GM19455 (cell line): ENCODE measurements around the gene MEIS1.

ENCODE experiments used
- ATAC-seq: cut with Tn5 transposase; IDR thresholded peaks from one replicate; pipeline ENCODE4 v1.9.1; 2021; ENCODE audit not compliant: unreplicated experiment

MEIS1 gene

GRCh38 chr2:66443186-66443978, 8.5 kb downstream of the MEIS1 start:
- ATAC-seq = no peak

- ATAC-seq = no peak
Measured at GRCh38 chr2:66443979-66444861, 9.3 kb downstream of the MEIS1 start.

GRCh38 chr2:66445076-66445924, 10.4 kb downstream of the MEIS1 start:
- no peak for ATAC-seq

- no peak for ATAC-seq
Measured at GRCh38 chr2:66445925-66446871, 11.3 kb downstream of the MEIS1 start.

GRCh38 chr2:66446941-66447340, 12.0 kb downstream of the MEIS1 start:
- no peak for ATAC-seq

- no peak for ATAC-seq
Measured at GRCh38 chr2:66447677-66448076, 12.8 kb downstream of the MEIS1 start.

GRCh38 chr2:66448136-66448991, 13.4 kb downstream of the MEIS1 start:
- ATAC-seq = no peak

GRCh38 chr2:66452214-66452613, 17.3 kb downstream of the MEIS1 start:
- no peak for ATAC-seq

- ATAC-seq = no peak
Measured at GRCh38 chr2:66452917-66453316, 18.0 kb downstream of the MEIS1 start.

GRCh38 chr2:66455490-66455889, 20.6 kb downstream of the MEIS1 start:
- no peak for ATAC-seq

GRCh38 chr2:66456183-66457041, 21.5 kb downstream of the MEIS1 start:
- ATAC-seq = no peak

GRCh38 chr2:66457545-66457944, 22.6 kb downstream of the MEIS1 start:
- no peak for ATAC-seq

GRCh38 chr2:66460031-66460430, 25.1 kb downstream of the MEIS1 start:
- no peak for ATAC-seq

- no peak for ATAC-seq
Measured at GRCh38 chr2:66461001-66461663, 26.2 kb downstream of the MEIS1 start.

GRCh38 chr2:66461664-66462500, 27.0 kb downstream of the MEIS1 start:
- no peak for ATAC-seq

- ATAC-seq = no peak
Measured at GRCh38 chr2:66462501-66462825, 27.5 kb downstream of the MEIS1 start.

- ATAC-seq = no peak
Measured at GRCh38 chr2:66463206-66463755, 28.4 kb downstream of the MEIS1 start.
